GM03348 (cell line): ENCODE measurements around the gene IL22RA1.

Experiments
- DNase-seq: peaks from one replicate; pipeline ENCODE4 v3.0.0; 2012; ENCODE audit warnings: low spot score

The IL22RA1 gene

GRCh38 chr1:24114753-24115152 is 28.2 kb downstream of the IL22RA1 start:
- DNase-seq, result no peak

GRCh38 chr1:24113641-24114033 is 29.3 kb downstream of the IL22RA1 start:
- no peak for DNase-seq

GRCh38 chr1:24111996-24112779 is 30.8 kb downstream of the IL22RA1 start, which contains the start of gene MYOM3:
TSS of gene MYOM3 (minus strand) at chr1:24112135. CDS start at chr1:24108636, 3,499 bp downstream.
- DNase-seq, result peak; percentile 90

GRCh38 chr1:24111262-24111995 is 31.5 kb downstream of the IL22RA1 start:
- peak; percentile 53 for DNase-seq

- peak; percentile 38 for DNase-seq
Observed at GRCh38 chr1:24110642-24111261, 32.2 kb downstream of the IL22RA1 start.

- DNase-seq, result no peak
Observed at GRCh38 chr1:24109686-24110475, 33.1 kb downstream of the IL22RA1 start.

GRCh38 chr1:24109166-24109483 is 33.8 kb downstream of the IL22RA1 start:
- no peak for DNase-seq

GRCh38 chr1:24108334-24109165 is 34.4 kb downstream of the IL22RA1 start:
- peak; percentile 94 for DNase-seq

- DNase-seq, result peak; percentile 45
Observed at GRCh38 chr1:24107462-24108138, 35.3 kb downstream of the IL22RA1 start.

- DNase-seq, result no peak
Observed at GRCh38 chr1:24105368-24106160, 37.4 kb downstream of the IL22RA1 start.

GRCh38 chr1:24104854-24105253 is 38.1 kb downstream of the IL22RA1 start:
- no peak for DNase-seq

- DNase-seq, result no peak
Observed at GRCh38 chr1:24103879-24104278, 39.1 kb downstream of the IL22RA1 start.

GRCh38 chr1:24103408-24103807 is 39.5 kb downstream of the IL22RA1 start:
- DNase-seq, result no peak

GRCh38 chr1:24102961-24103360 is 40.0 kb downstream of the IL22RA1 start:
- no peak for DNase-seq

GRCh38 chr1:24101796-24102586 is 40.9 kb downstream of the IL22RA1 start:
- no peak for DNase-seq

GRCh38 chr1:24100945-24101737 is 41.8 kb downstream of the IL22RA1 start:
- DNase-seq, result no peak

- no peak for DNase-seq
Observed at GRCh38 chr1:24098943-24099638, 43.8 kb downstream of the IL22RA1 start.

GRCh38 chr1:24098102-24098501 is 44.8 kb downstream of the IL22RA1 start:
- DNase-seq, result no peak
